ENCODE results near the gene ATP5PO.
"Not testable (repeated sequence)": the region's sequence is repeated elsewhere in the genome, so short reads cannot be mapped to it uniquely, and the experiment has no call there.

Gene ATP5PO

GRCh38 chr21:33867868-33868267, 47.7 kb downstream of the ATP5PO start:
- DNase-seq (ENCODE audit: low spot score): not testable (repeated sequence)

- no peak for DNase-seq (ENCODE audit: low spot score)
Observed at GRCh38 chr21:33866826-33867225, 48.8 kb downstream of the ATP5PO start.

GRCh38 chr21:33865996-33866575, 49.5 kb downstream of the ATP5PO start:
- no peak for DNase-seq (ENCODE audit: low spot score)

GRCh38 chr21:33865176-33865575, 50.4 kb downstream of the ATP5PO start:
- no peak for DNase-seq (ENCODE audit: low spot score)

- DNase-seq (ENCODE audit: low spot score): no peak
Observed at GRCh38 chr21:33864150-33864549, 51.5 kb downstream of the ATP5PO start.

- DNase-seq (ENCODE audit: low spot score): not testable (repeated sequence)
Observed at GRCh38 chr21:33863191-33863590, 52.4 kb downstream of the ATP5PO start.

- DNase-seq (ENCODE audit: low spot score): no peak
Observed at GRCh38 chr21:33861125-33861524, 54.5 kb downstream of the ATP5PO start.

- no peak for DNase-seq (ENCODE audit: low spot score)
Observed at GRCh38 chr21:33860332-33860879, 55.2 kb downstream of the ATP5PO start.

- DNase-seq (ENCODE audit: low spot score): no peak
Observed at GRCh38 chr21:33859373-33860102, 56.1 kb downstream of the ATP5PO start.

- DNase-seq (ENCODE audit: low spot score): no peak
Observed at GRCh38 chr21:33858667-33859372, 56.8 kb downstream of the ATP5PO start.

GRCh38 chr21:33857846-33858666, 57.5 kb downstream of the ATP5PO start:
- DNase-seq (ENCODE audit: low spot score): no peak

- no peak for DNase-seq (ENCODE audit: low spot score)
Observed at GRCh38 chr21:33856893-33857527, 58.6 kb downstream of the ATP5PO start.

- no peak for DNase-seq (ENCODE audit: low spot score)
Observed at GRCh38 chr21:33855190-33855589, 60.4 kb downstream of the ATP5PO start.

- DNase-seq (ENCODE audit: low spot score): no peak
Observed at GRCh38 chr21:33854604-33855003, 61.0 kb downstream of the ATP5PO start.

Measured in HuH-7.5 (cell line).